NOMO-1 treated with DMSO at 0.1 percent for 48 hours (cell line): Measurements from ENCODE around the gene DYRK3.

Experiments used
- DNase-seq: peaks from one replicate; lab custom pipeline; 2025; ENCODE audit not compliant: unreplicated experiment; lab: John Stamatoyannopoulos, UW

Gene DYRK3

GRCh38 chr1:206681359-206681758 lies 46.0 kb downstream of the DYRK3 start:
- DNase-seq: no peak

- no peak for DNase-seq
Measured at GRCh38 chr1:206682111-206682510, 46.8 kb downstream of the DYRK3 start.

GRCh38 chr1:206683313-206683712 lies 48.0 kb downstream of the DYRK3 start:
- no peak for DNase-seq

GRCh38 chr1:206684003-206684402 lies 48.7 kb downstream of the DYRK3 start:
- no peak for DNase-seq

GRCh38 chr1:206684478-206685333 lies 49.4 kb downstream of the DYRK3 start, which contains the start of gene MAPKAPK2:
MAPKAPK2 (plus strand) TSS chr1:206684905; CDS start chr1:206685230, 325 bp downstream.
- DNase-seq: peak; percentile 55

- no peak for DNase-seq
Measured at GRCh38 chr1:206685334-206685768, 50.0 kb downstream of the DYRK3 start.

GRCh38 chr1:206685769-206686477 lies 50.6 kb downstream of the DYRK3 start:
- peak; percentile 90 for DNase-seq

- DNase-seq: peak; percentile 36
Measured at GRCh38 chr1:206686478-206687249, 51.3 kb downstream of the DYRK3 start.

- DNase-seq: no peak
Measured at GRCh38 chr1:206687251-206687914, 52.0 kb downstream of the DYRK3 start.

GRCh38 chr1:206687915-206688442 lies 52.6 kb downstream of the DYRK3 start:
- no peak for DNase-seq

- DNase-seq: no peak
Measured at GRCh38 chr1:206690516-206690915, 55.2 kb downstream of the DYRK3 start.

- DNase-seq: no peak
Measured at GRCh38 chr1:206691604-206692003, 56.3 kb downstream of the DYRK3 start.

GRCh38 chr1:206693029-206693428 lies 57.7 kb downstream of the DYRK3 start:
- DNase-seq: no peak

GRCh38 chr1:206693592-206693991 lies 58.3 kb downstream of the DYRK3 start:
- DNase-seq: no peak

GRCh38 chr1:206694171-206695124 lies 59.1 kb downstream of the DYRK3 start:
- DNase-seq: no peak

- DNase-seq: no peak
Measured at GRCh38 chr1:206695733-206696132, 60.4 kb downstream of the DYRK3 start.

GRCh38 chr1:206696812-206697585 lies 61.7 kb downstream of the DYRK3 start:
- no peak for DNase-seq

- no peak for DNase-seq
Measured at GRCh38 chr1:206698011-206698410, 62.7 kb downstream of the DYRK3 start.
